ENCODE data around the gene WDR6.

The WDR6 gene

GRCh38 chr3:49024449-49024848 is 17.3 kb downstream of the WDR6 start:
- TF ChIP-seq CTCF (IDR thresholded peaks at IDR 0.05), result no peak
- Mint-ChIP-seq H3K4me3 (no peak overlapping the region), H3K27me3 (ENCODE audit: low read depth, poor library complexity) (no peaks in the 10 kb centered on the region), H3K36me3 (ENCODE audit: low read depth) (peaks cover 40% of the 10 kb centered on the region), H3K4me1 (peaks cover 52% of the 10 kb centered on the region), H3K9me3 (no peaks in the 10 kb centered on the region), H3K27ac (no peak overlapping the region)
- no peak for DNase-seq

GRCh38 chr3:49025005-49025792 is 18.0 kb downstream of the WDR6 start:
- no peak for TF ChIP-seq CTCF (IDR thresholded peaks at IDR 0.05)
- Mint-ChIP-seq H3K4me3 (no peak overlapping the region), H3K27me3 (ENCODE audit: low read depth, poor library complexity) (no peaks in the 10 kb centered on the region), H3K27ac (peak overlapping the region; percentile 80), H3K4me1 (peaks cover 47% of the 10 kb centered on the region), H3K9me3 (no peaks in the 10 kb centered on the region), H3K36me3 (ENCODE audit: low read depth) (peaks cover 40% of the 10 kb centered on the region)
- DNase-seq, result no peak

GRCh38 chr3:49025793-49026520 is 18.8 kb downstream of the WDR6 start:
- peaks cover 40% of the 10 kb centered on the region for H3K36me3 Mint-ChIP-seq (ENCODE audit: low read depth)
- no peaks in the 10 kb centered on the region for H3K27me3 Mint-ChIP-seq (ENCODE audit: low read depth, poor library complexity)
- peaks cover 45% of the 10 kb centered on the region for H3K4me1 Mint-ChIP-seq
- no peaks in the 10 kb centered on the region for H3K9me3 Mint-ChIP-seq
- DNase-seq, result no peak
- no peak overlapping the region for H3K4me3 Mint-ChIP-seq
- no peak for TF ChIP-seq CTCF (IDR thresholded peaks at IDR 0.05)
- peak overlapping the region; percentile 80 for H3K27ac Mint-ChIP-seq

- DNase-seq, result no peak
- TF ChIP-seq CTCF (IDR thresholded peaks at IDR 0.05), result no peak
- H3K27ac Mint-ChIP-seq, result peak overlapping the region; percentile 36
- no peak overlapping the region for H3K4me3 Mint-ChIP-seq
- H3K9me3 Mint-ChIP-seq, result no peaks in the 10 kb centered on the region
- peaks cover 44% of the 10 kb centered on the region for H3K36me3 Mint-ChIP-seq (ENCODE audit: low read depth)
- peaks cover 48% of the 10 kb centered on the region for H3K4me1 Mint-ChIP-seq
- no peaks in the 10 kb centered on the region for H3K27me3 Mint-ChIP-seq (ENCODE audit: low read depth, poor library complexity)
Measured at GRCh38 chr3:49026536-49026935, 19.3 kb downstream of the WDR6 start.

- Mint-ChIP-seq H3K27ac (no peak overlapping the region), H3K4me3 (peak overlapping the region; percentile 95)
Measured at GRCh38 chr3:49027634-49028033, 20.4 kb downstream of the WDR6 start.

More at GRCh38 chr3:49027634-49028033, 20.4 kb downstream of the WDR6 start:
- no peak for DNase-seq
- no peaks in the 10 kb centered on the region for H3K27me3 Mint-ChIP-seq (ENCODE audit: low read depth, poor library complexity)
- peaks cover 53% of the 10 kb centered on the region for H3K4me1 Mint-ChIP-seq
- TF ChIP-seq CTCF (IDR thresholded peaks at IDR 0.05), result no peak
- no peaks in the 10 kb centered on the region for H3K9me3 Mint-ChIP-seq
- H3K36me3 Mint-ChIP-seq (ENCODE audit: low read depth), result peaks cover 53% of the 10 kb centered on the region
